ENCODE data around the gene SLC25A53.

GRCh38 chrX:104104676-104105075 is 52.1 kb downstream of the SLC25A53 start:
- TF ChIP-seq ZBTB1 (tag by site-specific recombination; IDR thresholded peaks at IDR 0.05), result no peak
- no peak for TF ChIP-seq ZBTB11 (tag by site-specific recombination; conservative IDR thresholded peaks at IDR 0.05; ENCODE audit: low read depth)
- no peak for TF ChIP-seq CTCF (tag by site-specific recombination; IDR thresholded peaks at IDR 0.05)
- no peak for TF ChIP-seq ZBTB6 (tag by site-specific recombination; IDR thresholded peaks at IDR 0.05)
- no peak for TF ChIP-seq ZNF138 (tag by site-specific recombination; IDR thresholded peaks at IDR 0.05; ENCODE audit: borderline replicate concordance)

Measured in HEK293 (cell line).